ENCODE results near the gene ARL6IP1. TPM values are rescaled to one million over a fixed set of nuclear protein-coding genes. Genes with fewer than 3 reads are reported as not detected.
A peak's percentile ranks its signal among the peaks of the same experiment; 100 is the strongest.

Gene ARL6IP1
- total and polyA plus RNA-seq, 2 of the 13 experiments (the other 11 are each of a cell fraction or from before 2014, with no cell fraction given), result 263 to 373 TPM

DNA sequence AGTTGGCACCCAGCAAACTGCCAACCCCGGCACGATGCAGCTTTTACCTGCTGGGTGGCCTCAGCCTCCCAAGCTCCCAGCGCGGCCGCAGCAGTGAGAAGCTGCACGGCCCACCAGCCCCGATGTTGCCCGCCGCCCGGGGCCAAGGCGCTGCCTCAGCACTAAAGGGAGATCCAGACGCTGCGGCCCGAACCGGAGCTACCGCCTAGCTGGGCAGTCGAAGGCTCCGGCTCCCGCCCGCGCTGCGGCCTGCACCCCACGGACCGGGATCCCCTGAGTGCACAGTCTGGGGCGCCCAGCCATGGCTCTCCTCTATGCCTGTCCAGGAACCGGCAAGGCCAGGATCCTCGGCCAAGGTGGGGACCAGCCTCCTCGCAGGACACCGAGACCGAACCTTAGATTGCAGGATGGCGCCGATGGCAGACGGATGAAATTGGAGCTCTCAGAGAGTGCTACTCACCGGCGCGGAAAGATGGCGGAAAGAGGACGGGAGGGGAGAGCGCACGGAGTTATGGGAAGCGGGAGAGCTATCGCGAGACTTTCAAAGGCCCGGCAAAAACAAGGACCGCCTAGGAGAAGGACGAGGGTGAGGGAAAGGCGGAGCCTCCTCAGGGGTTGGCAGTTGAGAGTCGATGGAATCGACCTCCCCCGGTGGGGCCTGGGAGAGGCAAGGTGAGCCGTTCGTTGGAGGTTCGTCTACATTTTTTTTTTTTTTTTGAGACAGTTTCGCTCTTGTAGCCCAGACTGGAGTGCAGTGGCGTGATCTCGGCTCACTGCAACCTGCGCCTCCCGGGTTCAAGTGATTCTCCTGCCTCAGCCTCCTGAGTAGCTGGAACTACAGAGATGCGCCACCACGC is 11.3 kb downstream of the ARL6IP1 start, which contains the start of gene RPS15A (continued):
- TF ChIP-seq, protein P1, sequence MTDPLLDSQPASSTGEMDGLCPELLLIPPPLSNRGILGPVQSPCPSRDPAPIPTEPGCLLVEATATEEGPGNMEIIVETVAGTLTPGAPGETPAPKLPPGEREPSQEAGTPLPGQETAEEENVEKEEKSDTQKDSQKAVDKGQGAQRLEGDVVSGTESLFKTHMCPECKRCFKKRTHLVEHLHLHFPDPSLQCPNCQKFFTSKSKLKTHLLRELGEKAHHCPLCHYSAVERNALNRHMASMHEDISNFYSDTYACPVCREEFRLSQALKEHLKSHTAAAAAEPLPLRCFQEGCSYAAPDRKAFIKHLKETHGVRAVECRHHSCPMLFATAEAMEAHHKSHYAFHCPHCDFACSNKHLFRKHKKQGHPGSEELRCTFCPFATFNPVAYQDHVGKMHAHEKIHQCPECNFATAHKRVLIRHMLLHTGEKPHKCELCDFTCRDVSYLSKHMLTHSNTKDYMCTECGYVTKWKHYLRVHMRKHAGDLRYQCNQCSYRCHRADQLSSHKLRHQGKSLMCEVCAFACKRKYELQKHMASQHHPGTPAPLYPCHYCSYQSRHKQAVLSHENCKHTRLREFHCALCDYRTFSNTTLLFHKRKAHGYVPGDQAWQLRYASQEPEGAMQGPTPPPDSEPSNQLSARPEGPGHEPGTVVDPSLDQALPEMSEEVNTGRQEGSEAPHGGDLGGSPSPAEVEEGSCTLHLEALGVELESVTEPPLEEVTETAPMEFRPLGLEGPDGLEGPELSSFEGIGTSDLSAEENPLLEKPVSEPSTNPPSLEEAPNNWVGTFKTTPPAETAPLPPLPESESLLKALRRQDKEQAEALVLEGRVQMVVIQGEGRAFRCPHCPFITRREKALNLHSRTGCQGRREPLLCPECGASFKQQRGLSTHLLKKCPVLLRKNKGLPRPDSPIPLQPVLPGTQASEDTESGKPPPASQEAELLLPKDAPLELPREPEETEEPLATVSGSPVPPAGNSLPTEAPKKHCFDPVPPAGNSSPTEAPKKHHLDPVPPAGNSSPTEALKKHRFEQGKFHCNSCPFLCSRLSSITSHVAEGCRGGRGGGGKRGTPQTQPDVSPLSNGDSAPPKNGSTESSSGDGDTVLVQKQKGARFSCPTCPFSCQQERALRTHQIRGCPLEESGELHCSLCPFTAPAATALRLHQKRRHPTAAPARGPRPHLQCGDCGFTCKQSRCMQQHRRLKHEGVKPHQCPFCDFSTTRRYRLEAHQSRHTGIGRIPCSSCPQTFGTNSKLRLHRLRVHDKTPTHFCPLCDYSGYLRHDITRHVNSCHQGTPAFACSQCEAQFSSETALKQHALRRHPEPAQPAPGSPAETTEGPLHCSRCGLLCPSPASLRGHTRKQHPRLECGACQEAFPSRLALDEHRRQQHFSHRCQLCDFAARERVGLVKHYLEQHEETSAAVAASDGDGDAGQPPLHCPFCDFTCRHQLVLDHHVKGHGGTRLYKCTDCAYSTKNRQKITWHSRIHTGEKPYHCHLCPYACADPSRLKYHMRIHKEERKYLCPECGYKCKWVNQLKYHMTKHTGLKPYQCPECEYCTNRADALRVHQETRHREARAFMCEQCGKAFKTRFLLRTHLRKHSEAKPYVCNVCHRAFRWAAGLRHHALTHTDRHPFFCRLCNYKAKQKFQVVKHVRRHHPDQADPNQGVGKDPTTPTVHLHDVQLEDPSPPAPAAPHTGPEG (CRISPR knock-in tag; IDR thresholded peaks at IDR 0.05), result peak; percentile 95
- TF ChIP-seq NR1H2 (CRISPR knock-in tag; IDR thresholded peaks at IDR 0.05; ENCODE audit: borderline replicate concordance, low read depth) (peak; percentile 98; the same call in 1 of the 2 replicates), TBX2 (CRISPR knock-in tag; IDR thresholded peaks at IDR 0.05; ENCODE audit: borderline replicate concordance) (peak; percentile 95), ESRRA (CRISPR knock-in tag; IDR thresholded peaks at IDR 0.05; ENCODE audit: low read depth) (peak; percentile 64; the same call in 1 of the 2 replicates), MIER3 (CRISPR knock-in tag; IDR thresholded peaks at IDR 0.05; ENCODE audit: borderline replicate concordance) (peak; percentile 96; the same call in 1 of the 2 replicates), NR3C1 (CRISPR knock-in tag; IDR thresholded peaks at IDR 0.05) (no peak), U2AF1 (optimal IDR thresholded peaks at IDR 0.05; ENCODE audit: low read depth, low read length) (no peak), KDM1A (CRISPR knock-in tag; IDR thresholded peaks at IDR 0.05) (no peak), KDM6A (CRISPR knock-in tag; IDR thresholded peaks at IDR 0.05; ENCODE audit: low read depth) (peak; percentile 16; the same call in 1 of the 2 replicates), ZNF430 (CRISPR knock-in tag; IDR thresholded peaks at IDR 0.05) (peak; percentile 97; the same call in 1 of the 2 replicates), ZNF549 (CRISPR knock-in tag; IDR thresholded peaks at IDR 0.05) (0 out of 2 replicates have a peak, but pooled peaks have one; percentile 80), TP53 (CRISPR knock-in tag; conservative IDR thresholded peaks at IDR 0.05) (peak; percentile 90; the same call in 1 of the 2 replicates), RFXANK (CRISPR knock-in tag; IDR thresholded peaks at IDR 0.05) (peak; percentile 91; the same call in 1 of the 2 replicates), ZFP82 (CRISPR knock-in tag; IDR thresholded peaks at IDR 0.05; ENCODE audit: borderline replicate concordance) (peak; percentile 95; the same call in 1 of the 2 replicates), MAFF (IDR thresholded peaks at IDR 0.05; ENCODE audit: low read depth, low read length) (peak; percentile 0; the same call in 1 of the 2 replicates), CHD4 (IDR thresholded peaks at IDR 0.05; ENCODE audit: borderline replicate concordance, low read length) (no peak)
- TF ChIP-seq, protein P2, sequence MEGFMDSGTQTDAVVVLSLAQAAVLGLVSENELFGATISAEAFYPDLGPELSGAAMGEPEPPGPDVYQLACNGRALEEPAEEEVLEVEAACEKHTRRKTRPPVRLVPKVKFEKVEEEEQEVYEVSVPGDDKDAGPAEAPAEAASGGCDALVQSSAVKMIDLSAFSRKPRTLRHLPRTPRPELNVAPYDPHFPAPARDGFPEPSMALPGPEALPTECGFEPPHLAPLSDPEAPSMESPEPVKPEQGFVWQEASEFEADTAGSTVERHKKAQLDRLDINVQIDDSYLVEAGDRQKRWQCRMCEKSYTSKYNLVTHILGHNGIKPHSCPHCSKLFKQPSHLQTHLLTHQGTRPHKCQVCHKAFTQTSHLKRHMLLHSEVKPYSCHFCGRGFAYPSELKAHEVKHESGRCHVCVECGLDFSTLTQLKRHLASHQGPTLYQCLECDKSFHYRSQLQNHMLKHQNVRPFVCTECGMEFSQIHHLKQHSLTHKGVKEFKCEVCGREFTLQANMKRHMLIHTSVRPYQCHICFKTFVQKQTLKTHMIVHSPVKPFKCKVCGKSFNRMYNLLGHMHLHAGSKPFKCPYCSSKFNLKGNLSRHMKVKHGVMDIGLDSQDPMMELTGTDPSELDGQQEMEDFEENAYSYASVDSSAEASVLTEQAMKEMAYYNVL (CRISPR knock-in tag; IDR thresholded peaks at IDR 0.05; ENCODE audit: borderline replicate concordance), result peak; percentile 89
- TF ChIP-seq, protein P3, sequence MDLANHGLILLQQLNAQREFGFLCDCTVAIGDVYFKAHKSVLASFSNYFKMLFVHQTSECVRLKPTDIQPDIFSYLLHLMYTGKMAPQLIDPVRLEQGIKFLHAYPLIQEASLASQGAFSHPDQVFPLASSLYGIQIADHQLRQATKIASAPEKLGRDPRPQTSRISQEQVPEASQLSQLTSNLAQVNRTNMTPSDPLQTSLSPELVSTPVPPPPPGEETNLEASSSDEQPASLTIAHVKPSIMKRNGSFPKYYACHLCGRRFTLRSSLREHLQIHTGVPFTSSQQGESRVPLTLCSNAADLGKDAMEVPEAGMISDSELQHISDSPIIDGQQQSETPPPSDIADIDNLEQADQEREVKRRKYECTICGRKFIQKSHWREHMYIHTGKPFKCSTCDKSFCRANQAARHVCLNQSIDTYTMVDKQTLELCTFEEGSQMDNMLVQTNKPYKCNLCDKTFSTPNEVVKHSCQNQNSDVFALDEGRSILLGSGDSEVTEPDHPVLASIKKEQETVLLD (CRISPR knock-in tag; IDR thresholded peaks at IDR 0.05; ENCODE audit: low read depth), result peak; percentile 82
- TF ChIP-seq, protein P4, sequence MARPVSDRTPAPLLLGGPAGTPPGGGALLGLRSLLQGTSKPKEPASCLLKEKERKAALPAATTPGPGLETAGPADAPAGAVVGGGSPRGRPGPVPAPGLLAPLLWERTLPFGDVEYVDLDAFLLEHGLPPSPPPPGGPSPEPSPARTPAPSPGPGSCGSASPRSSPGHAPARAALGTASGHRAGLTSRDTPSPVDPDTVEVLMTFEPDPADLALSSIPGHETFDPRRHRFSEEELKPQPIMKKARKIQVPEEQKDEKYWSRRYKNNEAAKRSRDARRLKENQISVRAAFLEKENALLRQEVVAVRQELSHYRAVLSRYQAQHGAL (CRISPR knock-in tag; IDR thresholded peaks at IDR 0.05; ENCODE audit: not compliant biosample characterization), result peak; percentile 71
